Neural crest cell (in vitro differentiated cells): ENCODE results near the gene ZNF532. TPM values are rescaled to one million over a fixed set of nuclear protein-coding genes. Genes with fewer than 3 reads are reported as not detected.

Experiments
- DNase-seq: peaks from one replicate; pipeline ENCODE4 v3.0.0; 2021; ENCODE audit warnings: low read depth, mixed read lengths, low spot score
- H3K27ac Mint-ChIP-seq: one replicate; pipeline ENCODE4 v1.8.0; 2021; ENCODE audit warnings: mild to moderate bottlenecking, mixed read lengths; ENCODE audit not compliant: unreplicated experiment
- H3K27me3 Mint-ChIP-seq: 2 replicates; pipeline ENCODE4 v1.8.0; 2021; ENCODE audit warnings: low read depth, mild to moderate bottlenecking, mixed read lengths
- H3K36me3 Mint-ChIP-seq: 2 replicates; pipeline ENCODE4 v1.8.0; 2021; ENCODE audit warnings: low read depth, mild to moderate bottlenecking, mixed read lengths
- H3K4me1 Mint-ChIP-seq: 2 replicates; pipeline ENCODE4 v1.8.0; 2021; ENCODE audit warnings: mixed read lengths
- H3K4me3 Mint-ChIP-seq: one replicate; pipeline ENCODE4 v1.8.0; 2021; ENCODE audit warnings: mild to moderate bottlenecking, mixed read lengths
- H3K9me3 Mint-ChIP-seq: 2 replicates; pipeline ENCODE4 v1.8.0; 2021; ENCODE audit warnings: mixed read lengths
- total RNA-seq: library from RNA; stranded (reverse); gene quantifications from 2 replicates; pipeline ENCODE4 v1.2.1, GENCODE V29; 2021
- TF ChIP-seq, protein P1 (sequence below): fragments of 200-600 bp; sonication (generic); conservative IDR thresholded peaks from 2 replicates; pipeline ENCODE4 v1.5.0; 2021; ENCODE audit warnings: antibody characterized with exemption, mild to moderate bottlenecking

The ZNF532 gene
- total RNA-seq, 1 donor from 2014 or later, result 171 TPM

DNA sequence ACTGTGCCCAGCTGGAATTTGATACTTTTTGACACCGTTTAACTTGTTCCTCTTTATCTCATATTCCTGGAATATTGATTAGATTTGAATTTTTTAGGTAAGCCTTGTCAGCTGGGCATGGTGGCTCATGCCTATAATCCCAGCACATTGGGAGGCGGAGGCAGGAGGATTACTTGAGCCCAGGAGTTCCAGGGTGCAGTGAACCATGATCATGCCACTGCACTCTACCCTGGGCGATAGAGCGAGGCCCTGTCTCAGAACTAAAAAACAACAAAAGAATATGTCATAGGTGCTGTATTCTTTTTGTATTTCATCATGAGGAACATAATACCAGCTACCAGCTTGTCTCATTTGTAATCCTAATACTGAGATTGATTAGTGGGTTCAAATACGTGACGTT is 90.3 kb downstream of the ZNF532 start:
- H3K36me3 Mint-ChIP-seq, result peaks cover 20% of the 10 kb centered on the region

DNA sequence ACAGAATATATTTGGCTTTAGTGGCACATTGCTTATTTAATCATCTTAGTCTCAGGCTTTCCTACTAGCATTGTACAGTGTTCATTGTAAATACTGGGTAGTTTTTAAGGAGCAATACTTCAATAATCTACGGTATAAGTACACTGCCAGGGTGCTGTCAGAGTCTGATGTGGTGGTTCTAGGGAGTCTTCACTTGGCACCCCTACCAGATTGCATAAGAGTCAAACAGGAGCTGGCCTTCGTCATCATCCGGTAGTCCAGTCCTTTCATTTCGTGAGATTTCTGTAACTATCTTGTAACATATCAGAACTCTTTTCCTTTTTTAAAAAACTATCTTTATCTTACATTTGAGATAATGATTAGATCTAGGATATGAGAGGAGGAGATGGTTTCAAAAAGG is 91.1 kb downstream of the ZNF532 start:
- no peak overlapping the region for H3K4me3 Mint-ChIP-seq
- H3K4me1 Mint-ChIP-seq, result no peaks in the 10 kb centered on the region
- no peaks in the 10 kb centered on the region for H3K27me3 Mint-ChIP-seq
- H3K36me3 Mint-ChIP-seq, result peaks cover 23% of the 10 kb centered on the region
- TF ChIP-seq, protein P1, sequence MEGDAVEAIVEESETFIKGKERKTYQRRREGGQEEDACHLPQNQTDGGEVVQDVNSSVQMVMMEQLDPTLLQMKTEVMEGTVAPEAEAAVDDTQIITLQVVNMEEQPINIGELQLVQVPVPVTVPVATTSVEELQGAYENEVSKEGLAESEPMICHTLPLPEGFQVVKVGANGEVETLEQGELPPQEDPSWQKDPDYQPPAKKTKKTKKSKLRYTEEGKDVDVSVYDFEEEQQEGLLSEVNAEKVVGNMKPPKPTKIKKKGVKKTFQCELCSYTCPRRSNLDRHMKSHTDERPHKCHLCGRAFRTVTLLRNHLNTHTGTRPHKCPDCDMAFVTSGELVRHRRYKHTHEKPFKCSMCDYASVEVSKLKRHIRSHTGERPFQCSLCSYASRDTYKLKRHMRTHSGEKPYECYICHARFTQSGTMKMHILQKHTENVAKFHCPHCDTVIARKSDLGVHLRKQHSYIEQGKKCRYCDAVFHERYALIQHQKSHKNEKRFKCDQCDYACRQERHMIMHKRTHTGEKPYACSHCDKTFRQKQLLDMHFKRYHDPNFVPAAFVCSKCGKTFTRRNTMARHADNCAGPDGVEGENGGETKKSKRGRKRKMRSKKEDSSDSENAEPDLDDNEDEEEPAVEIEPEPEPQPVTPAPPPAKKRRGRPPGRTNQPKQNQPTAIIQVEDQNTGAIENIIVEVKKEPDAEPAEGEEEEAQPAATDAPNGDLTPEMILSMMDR, result no peak
- DNase-seq, result no peak
- peak overlapping the region; percentile 27 for H3K27ac Mint-ChIP-seq
- no peaks in the 10 kb centered on the region for H3K9me3 Mint-ChIP-seq

More for the DNA sequence above, 90.3 kb downstream of the ZNF532 start:
- Mint-ChIP-seq H3K4me1 (no peaks in the 10 kb centered on the region), H3K4me3 (no peak overlapping the region), H3K27me3 (no peaks in the 10 kb centered on the region), H3K27ac (no peak overlapping the region), H3K9me3 (no peaks in the 10 kb centered on the region)
- TF ChIP-seq, protein P1, result no peak
- DNase-seq, result no peak

DNA sequence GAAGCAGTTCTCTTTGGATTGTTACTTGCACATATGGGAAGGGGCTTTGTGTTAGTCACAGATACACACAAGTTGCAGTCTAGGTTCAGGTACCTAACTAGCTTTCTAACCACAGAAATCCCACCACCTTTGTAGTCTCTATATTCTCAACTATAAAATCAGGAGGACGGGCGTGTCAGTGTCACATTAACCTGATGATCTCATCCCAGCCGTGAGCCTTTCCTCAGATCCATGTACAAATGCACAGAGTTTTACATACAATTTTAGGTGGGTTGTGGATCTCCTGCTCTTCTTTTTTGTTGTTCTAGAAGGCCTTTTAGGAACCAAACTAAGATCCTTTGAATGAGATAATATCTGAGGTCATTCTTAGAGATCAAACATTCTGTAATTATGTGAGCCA is 94.0 kb downstream of the ZNF532 start:
- Mint-ChIP-seq H3K9me3 (no peaks in the 10 kb centered on the region), H3K4me3 (no peak overlapping the region), H3K4me1 (no peaks in the 10 kb centered on the region), H3K27ac (no peak overlapping the region), H3K27me3 (no peaks in the 10 kb centered on the region), H3K36me3 (peaks cover 31% of the 10 kb centered on the region)
- DNase-seq, result no peak
- TF ChIP-seq, protein P1, result no peak

DNA sequence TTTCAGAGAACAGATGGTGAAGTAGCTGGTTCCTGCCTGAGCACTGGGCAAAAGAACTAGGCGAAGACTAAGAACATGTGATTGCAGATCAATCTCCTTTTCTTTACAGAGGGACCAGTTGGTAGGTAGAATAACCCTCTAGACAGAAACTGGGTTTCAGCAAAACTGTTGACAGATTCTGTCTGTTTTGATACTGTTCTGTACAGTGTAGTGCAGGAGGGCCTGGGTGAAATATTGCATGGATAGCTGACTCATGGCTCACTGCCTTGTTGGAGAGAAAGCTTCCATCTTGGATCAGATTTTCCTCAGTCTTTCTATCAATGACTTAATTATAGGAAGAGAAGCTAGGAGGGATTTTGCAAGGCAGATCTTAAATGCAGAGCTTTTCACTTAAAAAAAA is 95.8 kb downstream of the ZNF532 start:
- DNase-seq, result no peak

DNA sequence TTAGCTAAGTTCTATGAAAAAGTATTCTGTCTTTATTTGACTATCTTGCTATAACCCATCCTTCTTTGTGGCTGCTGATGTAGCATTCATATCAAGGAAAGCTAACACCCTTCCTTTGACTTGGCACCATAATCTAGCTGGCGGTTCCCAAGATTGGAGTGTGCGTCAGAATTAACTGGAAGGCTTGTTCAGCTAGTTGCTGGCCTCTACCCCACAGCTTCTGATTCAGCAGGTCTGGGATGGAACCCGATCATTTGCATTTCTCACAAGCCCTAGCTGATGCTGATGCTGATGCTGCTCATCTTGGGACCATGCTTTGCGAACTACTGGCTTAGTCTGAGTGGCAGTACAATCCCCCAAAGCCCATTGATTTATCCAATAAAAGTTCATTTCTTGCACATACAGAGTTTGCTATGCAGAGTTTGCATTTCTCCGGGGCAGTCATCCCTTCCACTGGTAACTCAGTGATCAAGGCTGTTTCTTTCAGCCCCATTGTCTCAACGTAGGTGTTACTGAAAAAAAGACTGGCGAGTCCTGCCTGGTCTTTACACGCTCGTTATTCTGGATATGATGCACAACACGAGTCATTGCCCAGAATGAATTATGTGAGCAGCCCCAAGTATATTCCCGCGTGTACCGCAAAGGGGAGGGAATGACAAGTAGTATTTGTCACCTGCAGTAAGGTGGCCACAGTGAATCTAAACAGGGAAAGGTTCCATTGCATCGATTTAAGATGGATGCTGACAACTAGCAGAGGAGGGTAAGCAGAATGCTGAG is 96.5 kb downstream of the ZNF532 start:
- Mint-ChIP-seq H3K9me3 (no peaks in the 10 kb centered on the region), H3K27ac (no peak overlapping the region), H3K4me3 (no peak overlapping the region), H3K36me3 (peaks cover 29% of the 10 kb centered on the region), H3K27me3 (no peaks in the 10 kb centered on the region), H3K4me1 (peaks cover 10% of the 10 kb centered on the region)
- TF ChIP-seq, protein P1, result no peak
- DNase-seq, result no peak

More for the DNA sequence above, 95.8 kb downstream of the ZNF532 start:
- Mint-ChIP-seq H3K4me1 (peaks cover 4% of the 10 kb centered on the region), H3K27ac (no peak overlapping the region), H3K27me3 (no peaks in the 10 kb centered on the region), H3K4me3 (no peak overlapping the region), H3K36me3 (peaks cover 29% of the 10 kb centered on the region), H3K9me3 (no peaks in the 10 kb centered on the region)
- TF ChIP-seq, protein P1, result no peak
